RWPE1 (cell line): ENCODE results near the gene LCMT2.

Experiments used
- CTCF ChIA-PET: fragments of 350-600 bp; sonication (Branson Sonifier 250); formaldehyde crosslinking; extraction: SDS; loops from one replicate; lab custom pipeline; 2021; lab: Yijun Ruan, JAX
- POLR2A ChIA-PET: fragments of 400-600 bp; formaldehyde crosslinking; extraction: SDS; loops from one replicate; lab custom pipeline; 2020; ENCODE audit warnings: antibody characterized with exemption; ENCODE audit not compliant: low non-redundant PET; lab: Yijun Ruan, JAX
- DNase-seq: peaks from one replicate; pipeline ENCODE4 v3.0.0; 2012; ENCODE audit warnings: low spot score
- H3K27ac ChIP-seq: fragments of 450-650 bp; 2 replicates; pipeline ENCODE4 v1.5.1; 2017
- TF ChIP-seq, protein P1 (sequence below): fragments of 450-650 bp; conservative IDR thresholded peaks from 2 replicates; pipeline ENCODE4 v1.5.1; 2017; ENCODE audit warnings: low read depth, mild to moderate bottlenecking

LCMT2 gene

DNA sequence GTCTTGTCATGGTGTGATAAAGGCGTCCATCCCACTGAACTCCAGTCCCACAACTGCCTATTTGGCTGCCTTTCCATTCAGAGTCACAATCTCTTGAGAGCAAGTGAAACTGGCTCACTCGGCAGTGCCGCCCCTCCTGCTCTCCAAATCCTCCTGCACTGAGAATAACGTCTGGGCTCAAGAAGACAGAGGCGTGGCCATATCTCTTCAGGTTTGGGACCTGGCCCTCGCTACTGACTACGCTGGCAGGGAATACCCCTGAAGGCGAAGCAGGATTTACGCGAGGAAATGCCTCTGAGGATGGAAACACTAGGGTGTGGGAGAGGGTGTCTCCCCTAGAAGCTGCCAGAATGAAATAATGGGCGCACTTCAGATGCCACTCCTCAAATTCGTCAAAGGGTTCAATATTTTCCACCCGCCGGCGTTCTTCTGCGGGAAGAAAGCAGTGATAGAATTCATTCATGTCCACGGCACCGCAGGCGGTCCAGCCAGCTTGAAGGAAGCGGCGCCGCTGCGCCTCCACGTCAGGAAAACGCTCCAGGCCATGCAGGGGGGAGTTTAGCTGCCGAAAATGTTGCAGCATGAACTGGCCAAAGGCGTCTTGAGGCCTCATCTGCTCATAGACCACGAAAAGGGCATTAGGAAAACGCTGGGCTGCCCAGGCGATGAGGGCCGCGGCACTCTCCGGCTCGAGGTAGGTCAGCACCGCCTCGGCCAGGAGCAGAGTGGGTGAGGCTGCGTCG, 985 bp downstream of the LCMT2 start:
- ChIA-PET CTCF (interaction anchor here (1.2 kb wide), 1 partner anchor 103 kb away, joined by 3 read pairs; no protein-coding TSS in a partner anchor), POLR2A (no interaction called here)
- DNase-seq: peak; percentile 15
- peak overlapping the region; percentile 94 for H3K27ac ChIP-seq
- TF ChIP-seq, protein P1, sequence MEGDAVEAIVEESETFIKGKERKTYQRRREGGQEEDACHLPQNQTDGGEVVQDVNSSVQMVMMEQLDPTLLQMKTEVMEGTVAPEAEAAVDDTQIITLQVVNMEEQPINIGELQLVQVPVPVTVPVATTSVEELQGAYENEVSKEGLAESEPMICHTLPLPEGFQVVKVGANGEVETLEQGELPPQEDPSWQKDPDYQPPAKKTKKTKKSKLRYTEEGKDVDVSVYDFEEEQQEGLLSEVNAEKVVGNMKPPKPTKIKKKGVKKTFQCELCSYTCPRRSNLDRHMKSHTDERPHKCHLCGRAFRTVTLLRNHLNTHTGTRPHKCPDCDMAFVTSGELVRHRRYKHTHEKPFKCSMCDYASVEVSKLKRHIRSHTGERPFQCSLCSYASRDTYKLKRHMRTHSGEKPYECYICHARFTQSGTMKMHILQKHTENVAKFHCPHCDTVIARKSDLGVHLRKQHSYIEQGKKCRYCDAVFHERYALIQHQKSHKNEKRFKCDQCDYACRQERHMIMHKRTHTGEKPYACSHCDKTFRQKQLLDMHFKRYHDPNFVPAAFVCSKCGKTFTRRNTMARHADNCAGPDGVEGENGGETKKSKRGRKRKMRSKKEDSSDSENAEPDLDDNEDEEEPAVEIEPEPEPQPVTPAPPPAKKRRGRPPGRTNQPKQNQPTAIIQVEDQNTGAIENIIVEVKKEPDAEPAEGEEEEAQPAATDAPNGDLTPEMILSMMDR: no peak

DNA sequence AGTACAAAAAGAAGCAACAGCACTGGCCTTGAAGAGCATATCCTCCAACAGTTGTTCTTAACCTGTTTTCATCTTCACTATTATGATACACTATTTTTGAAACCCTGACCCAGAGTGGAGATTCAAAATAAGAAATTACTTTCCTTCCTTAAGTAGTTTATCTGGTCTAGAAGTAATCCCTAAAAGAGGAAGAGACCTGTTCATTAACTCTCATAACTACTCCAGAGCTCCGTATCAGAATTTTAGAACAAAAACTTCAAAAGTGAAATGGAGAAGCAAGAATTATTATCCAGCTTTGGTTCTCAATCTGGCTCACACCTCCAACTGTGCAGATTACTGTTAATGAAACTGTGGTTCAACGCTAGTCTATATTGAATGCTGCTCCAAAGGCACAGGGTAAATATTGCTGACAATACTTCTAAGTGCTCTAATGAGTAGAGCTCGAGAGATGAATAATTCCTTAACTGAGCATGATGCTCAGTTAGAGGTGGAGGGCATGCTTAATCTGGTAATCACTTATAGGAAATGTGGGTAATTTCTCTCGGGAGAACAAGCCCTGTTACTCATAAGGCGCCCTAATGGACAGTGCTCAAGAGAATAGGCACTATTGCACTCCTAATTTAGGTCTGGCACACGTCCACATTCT, 5.2 kb downstream of the LCMT2 start:
- TF ChIP-seq, protein P1: no peak
- POLR2A ChIA-PET: no interaction called here
- CTCF ChIA-PET: interaction anchor here (0.9 kb wide), 1 partner anchor 40 kb away, joined by 3 read pairs; no protein-coding TSS in a partner anchor
- no peak for DNase-seq
- no peak overlapping the region for H3K27ac ChIP-seq

DNA sequence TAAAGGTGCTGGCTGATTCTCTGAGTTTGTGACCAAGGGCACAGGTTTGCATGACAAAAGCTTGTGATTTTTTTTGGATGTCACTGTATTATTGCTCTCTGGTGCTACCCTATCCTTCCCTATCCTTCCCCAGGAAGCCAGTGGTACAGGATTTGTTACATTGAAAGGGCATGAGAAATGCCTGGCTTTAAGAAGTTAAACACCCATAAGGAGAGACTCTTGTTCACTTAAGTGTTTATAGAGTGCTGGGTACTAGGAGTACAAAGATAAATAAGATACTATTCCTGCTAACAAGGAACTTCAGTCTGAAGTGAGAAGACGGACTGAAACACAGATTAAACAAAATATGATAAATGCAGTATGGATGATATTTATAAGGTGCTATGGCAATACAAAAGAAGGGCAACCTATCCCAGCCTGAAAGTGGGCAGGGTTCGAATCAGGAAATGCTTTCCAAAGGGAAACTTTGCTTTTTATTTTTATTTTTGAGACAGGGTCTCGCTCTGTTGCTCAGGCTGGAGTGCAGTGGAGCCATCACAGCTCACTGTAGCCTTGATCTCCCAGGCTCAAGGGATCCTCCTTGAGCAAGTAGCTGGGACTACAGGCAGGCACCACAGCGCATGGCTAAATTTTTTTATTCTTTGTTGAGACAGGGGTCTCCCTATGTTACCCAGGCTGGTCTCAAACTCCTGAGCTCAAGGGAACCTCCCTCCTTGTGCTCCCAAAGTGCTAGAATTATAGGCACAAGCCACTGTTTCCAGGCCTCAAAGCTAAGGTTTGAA, 11.2 kb downstream of the LCMT2 start:
- no peak overlapping the region for H3K27ac ChIP-seq
- CTCF ChIA-PET: interaction anchor here (0.6 kb wide), 1 partner anchor 42 kb away, joined by 4 read pairs; no protein-coding TSS in a partner anchor
- TF ChIP-seq, protein P1: no peak
- DNase-seq: no peak
- POLR2A ChIA-PET: no interaction called here

DNA sequence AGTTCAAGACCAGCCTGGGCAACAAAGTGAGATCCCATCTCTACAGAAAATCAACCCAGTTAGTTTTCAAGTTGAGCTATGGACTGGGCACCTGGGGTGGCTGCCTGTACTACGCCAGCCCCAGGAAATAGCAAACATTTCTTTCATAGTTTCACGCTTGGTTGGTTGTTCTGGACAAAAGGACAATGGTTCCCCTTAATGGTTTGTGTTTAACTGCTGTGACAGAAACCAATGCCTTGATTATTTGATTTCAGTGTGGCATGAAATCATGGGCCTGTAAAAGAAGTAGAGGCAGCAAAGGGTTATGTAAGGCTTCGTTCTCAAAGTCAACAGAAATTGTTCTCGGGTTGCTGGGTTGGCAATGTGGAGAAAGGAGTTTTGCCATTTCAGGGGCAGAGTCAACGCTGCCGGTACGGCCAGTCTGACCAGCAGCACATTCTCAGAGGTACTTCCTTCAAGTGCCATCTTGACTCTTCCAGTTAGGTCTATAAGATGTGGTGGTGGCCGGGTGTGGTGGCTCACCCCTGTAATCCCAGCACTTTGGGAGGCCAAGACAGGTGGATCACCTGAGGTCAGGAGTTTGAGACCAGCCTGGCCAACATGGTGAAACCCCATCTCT, 12.7 kb downstream of the LCMT2 start:
- POLR2A ChIA-PET: no interaction called here
- TF ChIP-seq, protein P1: no peak
- no peak for DNase-seq
- H3K27ac ChIP-seq: no peak overlapping the region
- CTCF ChIA-PET: no interaction called here

DNA sequence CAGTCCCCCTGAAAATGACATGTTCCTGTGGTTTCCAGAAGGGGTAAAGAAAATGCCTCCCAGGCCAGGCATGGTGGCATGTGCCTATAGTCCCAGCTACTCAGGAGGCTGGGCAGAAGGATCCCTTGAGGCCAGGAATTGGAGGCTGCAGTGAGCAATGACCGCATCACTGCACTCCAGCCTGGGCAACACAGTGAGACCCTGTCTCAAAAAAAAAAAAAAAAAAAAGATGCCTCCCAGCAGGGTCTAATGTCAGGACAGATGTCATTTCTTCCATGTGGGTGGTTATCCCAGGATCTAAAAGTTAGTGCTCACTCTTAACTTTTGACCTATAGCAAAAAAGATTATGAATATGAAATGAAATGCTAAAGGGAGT, 13.4 kb downstream of the LCMT2 start:
- TF ChIP-seq, protein P1: no peak
- no peak overlapping the region for H3K27ac ChIP-seq
- ChIA-PET POLR2A (no interaction called here), CTCF (no interaction called here)
- DNase-seq: no peak
